GM18951 (cell line): ENCODE results near the gene KCNAB2.

Experiments used
- POLR2A ChIP-seq: IDR thresholded peaks from 4 replicates; pipeline ENCODE4 v1.6.1; 2011; ENCODE audit warnings: mild to moderate bottlenecking; ENCODE audit not compliant: insufficient read length, insufficient read depth; ENCODE audit errors: extremely low read depth
- in situ Hi-C: fragments of 300-500 bp; cut with MboI; formaldehyde crosslinking; loops from one replicate; pipeline ENCODE4 v1.12.0; 2022; ENCODE audit warnings: low sequenced_read_pairs, mixed read lengths, inconsistent platforms; ENCODE audit not compliant: unreplicated experiment

The KCNAB2 gene

GRCh38 chr1:6118415-6118814, 72.7 kb downstream of the KCNAB2 start:
- in situ Hi-C loops: no loop called here
- TF ChIP-seq POLR2A: no peak

- in situ Hi-C loops: no loop called here
Measured at GRCh38 chr1:6121021-6121421, 75.3 kb downstream of the KCNAB2 start.

GRCh38 chr1:6121651-6122370, 76.1 kb downstream of the KCNAB2 start:
- in situ Hi-C loops: no loop called here
- no peak for TF ChIP-seq POLR2A

More at GRCh38 chr1:6121021-6121421, 75.3 kb downstream of the KCNAB2 start:
- TF ChIP-seq POLR2A: no peak

- in situ Hi-C loops: no loop called here
- TF ChIP-seq POLR2A: no peak
Measured at GRCh38 chr1:6123083-6123482, 77.4 kb downstream of the KCNAB2 start.

GRCh38 chr1:6123816-6124215, 78.1 kb downstream of the KCNAB2 start:
- TF ChIP-seq POLR2A: no peak
- in situ Hi-C loops: no loop called here

- no peak for TF ChIP-seq POLR2A
- in situ Hi-C loops: no loop called here
Measured at GRCh38 chr1:6124341-6124740, 78.7 kb downstream of the KCNAB2 start.

GRCh38 chr1:6124746-6125365, 79.2 kb downstream of the KCNAB2 start:
- in situ Hi-C loops: no loop called here
- no peak for TF ChIP-seq POLR2A

- TF ChIP-seq POLR2A: no peak
- in situ Hi-C loops: no loop called here
Measured at GRCh38 chr1:6125366-6125765, 79.7 kb downstream of the KCNAB2 start.

GRCh38 chr1:6126028-6126427, 80.3 kb downstream of the KCNAB2 start:
- in situ Hi-C loops: no loop called here

GRCh38 chr1:6126521-6127067, 80.9 kb downstream of the KCNAB2 start:
- in situ Hi-C loops: no loop called here
- TF ChIP-seq POLR2A: no peak

More at GRCh38 chr1:6126028-6126427, 80.3 kb downstream of the KCNAB2 start:
- TF ChIP-seq POLR2A: no peak

GRCh38 chr1:6127587-6128163, 82.0 kb downstream of the KCNAB2 start:
- in situ Hi-C loops: no loop called here
- TF ChIP-seq POLR2A: no peak

- in situ Hi-C loops: no loop called here
- no peak for TF ChIP-seq POLR2A
Measured at GRCh38 chr1:6128276-6129081, 82.8 kb downstream of the KCNAB2 start.

- in situ Hi-C loops: no loop called here
- no peak for TF ChIP-seq POLR2A
Measured at GRCh38 chr1:6129313-6129712, 83.6 kb downstream of the KCNAB2 start.

- no peak for TF ChIP-seq POLR2A
- in situ Hi-C loops: no loop called here
Measured at GRCh38 chr1:6130036-6130435, 84.3 kb downstream of the KCNAB2 start.
